ENCODE measurements around the gene HDAC9. TPM values are rescaled to one million over a fixed set of nuclear protein-coding genes. Genes with fewer than 3 reads are reported as not detected.

HDAC9 gene
- total RNA-seq, 2 donors from 2014 or later = 1.5 to 4.0 TPM

GRCh38 chr7:18715988-18716387 is 220.4 kb downstream of the HDAC9 start:
- Histone ChIP-seq H3K36me3 (ENCODE audit: control insufficient read depth, insufficient read depth, low read length) (no peaks in the 10 kb centered on the region), H3K4me3 (ENCODE audit: low read length) (no peak overlapping the region), H3K9me3 (ENCODE audit: control insufficient read depth, low read length) (no peaks in the 10 kb centered on the region), H3K4me1 (ENCODE audit: control insufficient read depth, insufficient read depth, low read length) (no peaks in the 10 kb centered on the region), H3K27me3 (ENCODE audit: control insufficient read depth, insufficient read depth, low read length, poor library complexity, severe bottlenecking) (no peaks in the 10 kb centered on the region), H3K9ac (ENCODE audit: extremely low read depth, low read length, poor library complexity, severe bottlenecking) (no peak overlapping the region), H3K27ac (ENCODE audit: low read depth, low read length) (no peak overlapping the region)
- H3K9me3 Mint-ChIP-seq = no peaks in the 10 kb centered on the region
- H3K36me3 Mint-ChIP-seq (ENCODE audit: low read depth) = no peaks in the 10 kb centered on the region
- H3K27ac Mint-ChIP-seq = no peak overlapping the region
- no peaks in the 10 kb centered on the region for H3K27me3 Mint-ChIP-seq (ENCODE audit: insufficient read depth)
- TF ChIP-seq, protein P1, sequence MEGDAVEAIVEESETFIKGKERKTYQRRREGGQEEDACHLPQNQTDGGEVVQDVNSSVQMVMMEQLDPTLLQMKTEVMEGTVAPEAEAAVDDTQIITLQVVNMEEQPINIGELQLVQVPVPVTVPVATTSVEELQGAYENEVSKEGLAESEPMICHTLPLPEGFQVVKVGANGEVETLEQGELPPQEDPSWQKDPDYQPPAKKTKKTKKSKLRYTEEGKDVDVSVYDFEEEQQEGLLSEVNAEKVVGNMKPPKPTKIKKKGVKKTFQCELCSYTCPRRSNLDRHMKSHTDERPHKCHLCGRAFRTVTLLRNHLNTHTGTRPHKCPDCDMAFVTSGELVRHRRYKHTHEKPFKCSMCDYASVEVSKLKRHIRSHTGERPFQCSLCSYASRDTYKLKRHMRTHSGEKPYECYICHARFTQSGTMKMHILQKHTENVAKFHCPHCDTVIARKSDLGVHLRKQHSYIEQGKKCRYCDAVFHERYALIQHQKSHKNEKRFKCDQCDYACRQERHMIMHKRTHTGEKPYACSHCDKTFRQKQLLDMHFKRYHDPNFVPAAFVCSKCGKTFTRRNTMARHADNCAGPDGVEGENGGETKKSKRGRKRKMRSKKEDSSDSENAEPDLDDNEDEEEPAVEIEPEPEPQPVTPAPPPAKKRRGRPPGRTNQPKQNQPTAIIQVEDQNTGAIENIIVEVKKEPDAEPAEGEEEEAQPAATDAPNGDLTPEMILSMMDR (conservative IDR thresholded peaks at IDR 0.05) = no peak
- no peak overlapping the region for H3K4me3 Mint-ChIP-seq
- DNase-seq = no peak
- 76% methylated on average over 2 of the region's 2 CpGs; no CpG with 5 or more reads in 1 of the 2 experiments for WGBS, 2 experiments (ENCODE audit: insufficient coverage in 1 of 2, insufficient read length in 1 of 2)
- no peaks in the 10 kb centered on the region for H3K4me1 Mint-ChIP-seq

DNA sequence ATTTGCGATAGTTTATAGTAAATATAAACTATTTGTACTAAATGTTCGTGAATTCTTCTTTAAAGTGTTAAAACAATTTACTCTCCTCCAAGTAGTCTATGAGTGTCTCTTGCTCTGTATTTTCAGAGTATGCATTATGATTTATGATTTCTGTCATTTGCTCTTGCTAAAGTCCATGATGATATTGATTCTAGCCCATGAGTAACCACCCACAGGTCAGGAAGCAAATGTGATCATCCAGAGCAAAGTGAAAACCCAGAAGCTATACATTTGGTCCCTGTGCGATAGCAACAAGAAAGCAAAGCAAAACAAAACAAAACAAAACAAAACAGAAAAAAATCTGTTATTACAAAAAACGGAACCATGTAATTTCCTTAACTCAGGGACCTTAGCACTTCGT is 225.9 kb downstream of the HDAC9 start:
- TF ChIP-seq, protein P1 (conservative IDR thresholded peaks at IDR 0.05) = no peak
- Mint-ChIP-seq H3K4me1 (no peaks in the 10 kb centered on the region), H3K4me3 (no peak overlapping the region), H3K9me3 (no peaks in the 10 kb centered on the region), H3K27ac (no peak overlapping the region), H3K27me3 (ENCODE audit: insufficient read depth) (no peaks in the 10 kb centered on the region), H3K36me3 (ENCODE audit: low read depth) (no peaks in the 10 kb centered on the region)
- Histone ChIP-seq H3K27ac (ENCODE audit: low read depth, low read length) (no peak overlapping the region), H3K27me3 (ENCODE audit: control insufficient read depth, insufficient read depth, low read length, poor library complexity, severe bottlenecking) (no peaks in the 10 kb centered on the region), H3K9me3 (ENCODE audit: control insufficient read depth, low read length) (no peaks in the 10 kb centered on the region), H3K4me3 (ENCODE audit: low read length) (no peak overlapping the region), H3K36me3 (ENCODE audit: control insufficient read depth, insufficient read depth, low read length) (no peaks in the 10 kb centered on the region), H3K9ac (ENCODE audit: extremely low read depth, low read length, poor library complexity, severe bottlenecking) (no peak overlapping the region), H3K4me1 (ENCODE audit: control insufficient read depth, insufficient read depth, low read length) (no peaks in the 10 kb centered on the region)
- no peak for DNase-seq
- 95 to 100% methylated on average over 3 of the region's 5 CpGs for WGBS, 2 experiments (ENCODE audit: insufficient coverage in 1 of 2, insufficient read length in 1 of 2)

DNA sequence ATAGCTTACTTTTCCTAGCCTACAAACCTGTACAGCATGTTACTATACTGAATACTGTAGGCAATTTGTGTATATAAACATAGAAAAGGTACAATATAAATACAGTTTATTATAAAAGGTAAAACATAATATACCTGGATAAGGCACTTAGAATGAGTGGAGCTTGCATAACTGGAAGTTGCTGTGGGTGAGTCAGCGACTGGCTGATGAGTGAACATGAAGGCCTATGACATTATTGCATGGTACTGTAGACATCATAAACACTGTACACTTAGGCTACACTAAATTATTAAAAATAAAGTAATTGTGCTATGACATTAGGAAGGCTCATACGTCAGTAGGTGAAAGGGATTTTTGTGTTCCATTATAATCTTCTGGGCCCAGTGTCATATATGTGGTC is 228.8 kb downstream of the HDAC9 start:
- no peaks in the 10 kb centered on the region for H3K9me3 Mint-ChIP-seq
- no peak overlapping the region for H3K27ac Mint-ChIP-seq
- H3K27me3 Mint-ChIP-seq (ENCODE audit: insufficient read depth) = no peaks in the 10 kb centered on the region
- H3K4me1 ChIP-seq (ENCODE audit: control insufficient read depth, insufficient read depth, low read length) = no peaks in the 10 kb centered on the region
- WGBS, 2 experiments (ENCODE audit: insufficient coverage in 1 of 2, insufficient read length in 1 of 2) = 89 to 100% methylated on average over 1 to 2 of the region's 2 CpGs
- H3K4me3 Mint-ChIP-seq = no peak overlapping the region
- no peak overlapping the region for H3K9ac ChIP-seq (ENCODE audit: extremely low read depth, low read length, poor library complexity, severe bottlenecking)
- H3K36me3 ChIP-seq (ENCODE audit: control insufficient read depth, insufficient read depth, low read length) = no peaks in the 10 kb centered on the region
- H3K4me1 Mint-ChIP-seq = no peaks in the 10 kb centered on the region
- TF ChIP-seq, protein P1 (conservative IDR thresholded peaks at IDR 0.05) = no peak
- no peaks in the 10 kb centered on the region for H3K27me3 ChIP-seq (ENCODE audit: control insufficient read depth, insufficient read depth, low read length, poor library complexity, severe bottlenecking)
- no peaks in the 10 kb centered on the region for H3K36me3 Mint-ChIP-seq (ENCODE audit: low read depth)
- no peak for DNase-seq
- H3K4me3 ChIP-seq (ENCODE audit: low read length) = no peak overlapping the region
- no peaks in the 10 kb centered on the region for H3K9me3 ChIP-seq (ENCODE audit: control insufficient read depth, low read length)
- H3K27ac ChIP-seq (ENCODE audit: low read depth, low read length) = no peak overlapping the region
